Type B pancreatic cell (in vitro differentiated cells): ENCODE results near the gene GPBP1L1. TPM values are rescaled to one million over a fixed set of nuclear protein-coding genes. Genes with fewer than 3 reads are reported as not detected.

Source experiments
- DNase-seq: peaks from one replicate; pipeline ENCODE4 v3.0.0; 2021; ENCODE audit warnings: mixed read lengths; ENCODE audit not compliant: unreplicated experiment; ENCODE audit errors: extremely low spot score
- H3K27ac Mint-ChIP-seq: 2 replicates; pipeline ENCODE4 v1.8.0; 2021; ENCODE audit warnings: mild to moderate bottlenecking, mixed read lengths
- H3K27me3 Mint-ChIP-seq: 2 replicates; pipeline ENCODE4 v1.8.0; 2021; ENCODE audit warnings: mixed read lengths
- H3K36me3 Mint-ChIP-seq: 2 replicates; pipeline ENCODE4 v1.8.0; 2021; ENCODE audit warnings: mixed read lengths
- H3K4me1 Mint-ChIP-seq: one replicate; pipeline ENCODE4 v1.8.0; 2021; ENCODE audit warnings: mixed read lengths; ENCODE audit not compliant: unreplicated experiment
- H3K4me3 Mint-ChIP-seq: 2 replicates; pipeline ENCODE4 v1.8.0; 2021; ENCODE audit warnings: mild to moderate bottlenecking, mixed read lengths
- H3K9me3 Mint-ChIP-seq: 2 replicates; pipeline ENCODE4 v1.8.0; 2021; ENCODE audit warnings: mixed read lengths
- total RNA-seq: library from RNA; stranded (reverse); gene quantifications from 2 replicates; pipeline ENCODE4 v1.2.1, GENCODE V29; 2021; ENCODE audit warnings: low replicate concordance
- TF ChIP-seq, protein P1 (sequence below): fragments of 200-600 bp; sonication (generic); conservative IDR thresholded peaks from 2 replicates; pipeline ENCODE4 v1.5.0; 2021; ENCODE audit warnings: antibody characterized with exemption, mild to moderate bottlenecking

The GPBP1L1 gene
- total RNA-seq, 1 donor from 2014 or later: 99.9 TPM

DNA sequence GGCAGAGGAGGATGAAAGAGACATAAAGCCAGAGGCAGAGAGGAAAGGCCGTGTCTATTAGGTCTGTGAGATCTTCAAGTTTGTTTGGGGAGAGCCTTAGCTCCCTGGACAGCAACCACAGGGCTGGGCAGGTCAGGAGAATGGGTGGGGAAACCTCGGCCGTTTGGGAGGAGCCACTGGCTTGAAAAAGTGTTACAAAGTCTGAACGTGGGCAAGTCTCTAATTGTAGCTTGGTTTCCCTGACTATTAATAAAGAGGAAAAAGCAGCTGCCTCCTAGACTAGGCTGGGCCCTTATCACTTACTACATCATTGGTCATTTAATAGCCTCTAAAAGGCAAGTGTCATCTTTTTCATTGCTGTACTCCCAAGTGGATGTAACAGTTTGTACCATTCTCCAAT, 62.4 kb downstream of the GPBP1L1 start, which contains the start of gene CCDC17:
CCDC17 (minus strand) TSS at position 83 of the 400 bp plus-strand sequence. CDS start 145 bp downstream, outside the sequence.
- Mint-ChIP-seq H3K4me3 (no peak within 1 kb of the TSS), H3K9me3 (no peaks in the 10 kb centered on the region), H3K4me1 (no peaks in the 10 kb centered on the region), H3K27me3 (no peaks in the 10 kb centered on the region), H3K36me3 (peaks cover 17% of the 10 kb centered on the region), H3K27ac (peak within 1 kb of the TSS; percentile 46)
- DNase-seq: no peak
- TF ChIP-seq, protein P1, sequence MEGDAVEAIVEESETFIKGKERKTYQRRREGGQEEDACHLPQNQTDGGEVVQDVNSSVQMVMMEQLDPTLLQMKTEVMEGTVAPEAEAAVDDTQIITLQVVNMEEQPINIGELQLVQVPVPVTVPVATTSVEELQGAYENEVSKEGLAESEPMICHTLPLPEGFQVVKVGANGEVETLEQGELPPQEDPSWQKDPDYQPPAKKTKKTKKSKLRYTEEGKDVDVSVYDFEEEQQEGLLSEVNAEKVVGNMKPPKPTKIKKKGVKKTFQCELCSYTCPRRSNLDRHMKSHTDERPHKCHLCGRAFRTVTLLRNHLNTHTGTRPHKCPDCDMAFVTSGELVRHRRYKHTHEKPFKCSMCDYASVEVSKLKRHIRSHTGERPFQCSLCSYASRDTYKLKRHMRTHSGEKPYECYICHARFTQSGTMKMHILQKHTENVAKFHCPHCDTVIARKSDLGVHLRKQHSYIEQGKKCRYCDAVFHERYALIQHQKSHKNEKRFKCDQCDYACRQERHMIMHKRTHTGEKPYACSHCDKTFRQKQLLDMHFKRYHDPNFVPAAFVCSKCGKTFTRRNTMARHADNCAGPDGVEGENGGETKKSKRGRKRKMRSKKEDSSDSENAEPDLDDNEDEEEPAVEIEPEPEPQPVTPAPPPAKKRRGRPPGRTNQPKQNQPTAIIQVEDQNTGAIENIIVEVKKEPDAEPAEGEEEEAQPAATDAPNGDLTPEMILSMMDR: no peak

- peaks cover 19% of the 10 kb centered on the region for H3K36me3 Mint-ChIP-seq
- H3K27ac Mint-ChIP-seq: no peak overlapping the region
- DNase-seq: no peak
- no peak overlapping the region for H3K4me3 Mint-ChIP-seq
- TF ChIP-seq, protein P1: no peak
- no peaks in the 10 kb centered on the region for H3K9me3 Mint-ChIP-seq
- H3K27me3 Mint-ChIP-seq: no peaks in the 10 kb centered on the region
- H3K4me1 Mint-ChIP-seq: no peaks in the 10 kb centered on the region
Measured at GRCh38 chr1:45622524-45623394, 63.6 kb downstream of the GPBP1L1 start.

DNA sequence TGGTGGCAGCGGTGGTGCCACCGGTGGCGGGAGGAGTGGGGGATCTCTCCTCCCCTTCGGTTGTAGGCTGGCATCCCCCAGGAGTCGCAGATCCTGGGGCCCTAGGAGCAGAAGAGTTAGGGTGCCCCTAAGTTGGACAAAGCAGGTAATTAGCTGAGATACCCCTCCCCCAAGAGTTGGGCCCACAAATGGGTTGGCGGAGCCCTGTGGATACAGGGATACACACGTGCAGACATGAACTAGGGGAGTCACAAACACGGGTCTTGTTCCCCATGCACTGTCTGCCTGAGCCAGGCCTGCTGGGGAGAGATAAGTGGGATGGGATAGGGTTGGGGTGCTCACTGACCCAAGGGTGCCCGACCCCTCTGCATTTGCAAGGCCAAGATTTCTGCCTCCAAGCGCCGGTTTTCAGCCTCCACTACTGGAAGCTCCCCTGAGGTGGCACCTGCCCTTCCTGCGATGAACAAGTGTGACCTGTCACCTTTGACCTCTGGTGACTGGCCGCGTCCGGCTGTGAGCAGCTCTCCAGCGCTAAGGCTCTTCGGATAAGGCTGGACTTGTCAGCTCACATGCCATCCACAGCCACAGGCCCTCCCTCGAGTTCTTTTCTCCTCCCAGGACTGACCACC, 64.3 kb downstream of the GPBP1L1 start:
- Mint-ChIP-seq H3K4me3 (no peak overlapping the region), H3K9me3 (no peaks in the 10 kb centered on the region), H3K36me3 (peaks cover 22% of the 10 kb centered on the region), H3K27me3 (no peaks in the 10 kb centered on the region), H3K4me1 (no peaks in the 10 kb centered on the region), H3K27ac (no peak overlapping the region)
- TF ChIP-seq, protein P1: no peak
- no peak for DNase-seq

DNA sequence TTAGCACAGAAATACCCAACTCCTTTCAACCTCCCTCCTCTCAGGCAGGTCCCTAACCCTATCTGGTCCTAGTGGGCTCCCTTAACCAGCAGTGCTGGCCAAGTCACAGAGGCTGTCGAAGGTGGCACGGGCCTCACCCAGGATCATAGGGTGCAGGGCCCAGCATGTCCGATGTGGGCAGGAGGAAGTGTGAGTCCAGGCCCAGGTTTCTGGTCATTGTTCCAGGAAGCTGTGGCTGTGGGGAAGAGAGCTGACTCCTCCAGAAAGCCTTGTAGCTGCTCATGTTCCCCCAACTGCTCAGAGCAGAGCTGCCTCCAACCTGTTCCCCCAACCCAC, 64.9 kb downstream of the GPBP1L1 start:
- TF ChIP-seq, protein P1: no peak

GRCh38 chr1:45620588-45621500, 65.5 kb downstream of the GPBP1L1 start:
- H3K36me3 Mint-ChIP-seq: peaks cover 30% of the 10 kb centered on the region
- no peaks in the 10 kb centered on the region for H3K4me1 Mint-ChIP-seq
- no peaks in the 10 kb centered on the region for H3K27me3 Mint-ChIP-seq
- TF ChIP-seq, protein P1: no peak
- no peaks in the 10 kb centered on the region for H3K9me3 Mint-ChIP-seq
- no peak for DNase-seq
- no peak overlapping the region for H3K4me3 Mint-ChIP-seq
- H3K27ac Mint-ChIP-seq: peak overlapping the region; percentile 72

More for the DNA sequence above, 64.9 kb downstream of the GPBP1L1 start:
- no peak for DNase-seq
- no peaks in the 10 kb centered on the region for H3K4me1 Mint-ChIP-seq
- no peak overlapping the region for H3K4me3 Mint-ChIP-seq
- peaks cover 23% of the 10 kb centered on the region for H3K36me3 Mint-ChIP-seq
- H3K27ac Mint-ChIP-seq: no peak overlapping the region
- no peaks in the 10 kb centered on the region for H3K27me3 Mint-ChIP-seq
- no peaks in the 10 kb centered on the region for H3K9me3 Mint-ChIP-seq
